Natural killer cell (primary cell): ENCODE measurements around the gene TMEM273. TPM values are rescaled to one million over a fixed set of nuclear protein-coding genes. Genes with fewer than 3 reads are reported as not detected.

Experiments
- ATAC-seq, 3 donors: fragments of 150-1000 bp in 2 of 3; fragments of 200-7000 bp in 1 of 3; cut with Tn5 transposase; 1 replicate in 1 of 3; 2 replicates in 2 of 3; pipeline ENCODE4 v1.10.0; 2021; ENCODE audit warnings: mild to moderate bottlenecking in 2 of 3, moderate library complexity in 2 of 3
- DNase-seq, 2 donors: peaks; one replicate each; pipeline versions ENCODE4 v3.0.0 to v3.0.0-alpha.2; 2013 to 2021; ENCODE audit warnings: mixed read lengths in 1 of 2
- H3K27ac ChIP-seq: one replicate; pipeline ENCODE4 v1.5.1; 2013; ENCODE audit warnings: mild to moderate bottlenecking, low read length
- H3K27me3 ChIP-seq: one replicate; pipeline ENCODE4 v1.6.1; 2013; ENCODE audit warnings: low read length; ENCODE audit not compliant: control insufficient read depth, insufficient read depth
- H3K36me3 ChIP-seq: one replicate; pipeline ENCODE4 v1.6.1; 2013; ENCODE audit warnings: low read length; ENCODE audit not compliant: control insufficient read depth, insufficient read depth
- H3K4me1 ChIP-seq: one replicate; pipeline ENCODE4 v1.6.1; 2013; ENCODE audit warnings: low read length; ENCODE audit not compliant: control insufficient read depth, insufficient read depth
- H3K4me3 ChIP-seq: one replicate; pipeline ENCODE4 v1.5.1; 2013; ENCODE audit warnings: low read length
- H3K9me3 ChIP-seq: one replicate; pipeline ENCODE4 v1.6.1; 2013; ENCODE audit warnings: low read length; ENCODE audit not compliant: control insufficient read depth, insufficient read depth
- H3K27ac Mint-ChIP-seq, 2 donors: one replicate each; pipeline ENCODE4 v1.8.0; 2022; ENCODE audit warnings: mild to moderate bottlenecking in 2 of 2, mixed read lengths in 2 of 2, moderate library complexity in 1 of 2
- H3K27me3 Mint-ChIP-seq, 2 donors: one replicate each; pipeline ENCODE4 v1.8.0; 2022; ENCODE audit warnings: low read depth in 2 of 2, mixed read lengths in 2 of 2
- H3K36me3 Mint-ChIP-seq: one replicate; pipeline ENCODE4 v1.8.0; 2022; ENCODE audit warnings: mixed read lengths
- H3K4me1 Mint-ChIP-seq, 2 donors: one replicate each; pipeline ENCODE4 v1.8.0; 2022; ENCODE audit warnings: mixed read lengths in 2 of 2
- H3K4me3 Mint-ChIP-seq: one replicate; pipeline ENCODE4 v1.8.0; 2022; ENCODE audit warnings: mild to moderate bottlenecking, moderate library complexity, mixed read lengths
- H3K9me3 Mint-ChIP-seq, 2 donors: one replicate each; pipeline ENCODE4 v1.8.0; 2022; ENCODE audit warnings: mixed read lengths in 2 of 2
- WGBS: methylation state at CpG from one replicate; pipeline ENCODE4 v1.1.7; 2013; ENCODE audit warnings: missing lambda C conversion rate; ENCODE audit not compliant: insufficient coverage; 5-methylcytosine and 5-hydroxymethylcytosine counted together
- intact Hi-C: fragments of 100-400 bp; cut with micrococcal nuclease; formaldehyde crosslinking; loops from one replicate; pipeline ENCODE4 v1.14.2; 2022
- total RNA-seq, 4 donors: library from RNA; stranded (reverse); fragments of 120-200 nt in 1 of 4; gene quantifications; one replicate each; pipeline versions ENCODE4 v1.2.3 to v1.2.4, GENCODE V29; 2013 to 2022
- TF ChIP-seq, protein P1 (sequence below): fragments of 200-600 bp; IDR thresholded peaks from one replicate; pipeline ENCODE4 v1.8.0; 2022; ENCODE audit warnings: antibody characterized with exemption

TMEM273 gene
- total RNA-seq, 3 donors from 2014 or later (not counting 1 experiment from before 2014, with no cell fraction given) = 11.6 to 46.3 (median 29.4) TPM

- peak; percentile 38 to 52 for DNase-seq
Observed at GRCh38 chr10:49164559-49165188, 23.5 kb downstream of the TMEM273 start.

DNA sequence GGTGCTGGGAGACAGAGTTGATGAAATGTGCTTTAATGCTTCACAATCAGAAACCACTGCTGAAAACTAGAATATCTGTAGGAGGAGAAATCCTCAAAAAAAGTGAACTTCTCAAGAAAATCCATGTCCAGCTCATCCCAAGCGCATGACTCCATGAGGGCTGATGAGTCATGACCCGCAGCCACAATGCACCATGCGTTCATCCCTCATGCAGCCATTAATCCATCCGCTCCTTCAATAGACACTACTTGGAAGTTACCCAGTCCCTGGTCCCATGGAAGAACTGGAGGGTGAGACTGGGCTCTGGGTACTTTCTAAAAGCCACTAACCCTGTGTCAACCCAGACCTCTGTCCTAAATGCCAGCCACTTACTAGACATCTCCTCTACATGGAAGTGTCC lies 24.4 kb downstream of the TMEM273 start:
- intact Hi-C loops = loop anchor here (1.0 to 10.0 kb wide), 2 partner anchors 182 to 509 kb away; no protein-coding TSS in a partner anchor
- 100% methylated on average over 4 of the region's 4 CpGs for WGBS
- TF ChIP-seq, protein P1, sequence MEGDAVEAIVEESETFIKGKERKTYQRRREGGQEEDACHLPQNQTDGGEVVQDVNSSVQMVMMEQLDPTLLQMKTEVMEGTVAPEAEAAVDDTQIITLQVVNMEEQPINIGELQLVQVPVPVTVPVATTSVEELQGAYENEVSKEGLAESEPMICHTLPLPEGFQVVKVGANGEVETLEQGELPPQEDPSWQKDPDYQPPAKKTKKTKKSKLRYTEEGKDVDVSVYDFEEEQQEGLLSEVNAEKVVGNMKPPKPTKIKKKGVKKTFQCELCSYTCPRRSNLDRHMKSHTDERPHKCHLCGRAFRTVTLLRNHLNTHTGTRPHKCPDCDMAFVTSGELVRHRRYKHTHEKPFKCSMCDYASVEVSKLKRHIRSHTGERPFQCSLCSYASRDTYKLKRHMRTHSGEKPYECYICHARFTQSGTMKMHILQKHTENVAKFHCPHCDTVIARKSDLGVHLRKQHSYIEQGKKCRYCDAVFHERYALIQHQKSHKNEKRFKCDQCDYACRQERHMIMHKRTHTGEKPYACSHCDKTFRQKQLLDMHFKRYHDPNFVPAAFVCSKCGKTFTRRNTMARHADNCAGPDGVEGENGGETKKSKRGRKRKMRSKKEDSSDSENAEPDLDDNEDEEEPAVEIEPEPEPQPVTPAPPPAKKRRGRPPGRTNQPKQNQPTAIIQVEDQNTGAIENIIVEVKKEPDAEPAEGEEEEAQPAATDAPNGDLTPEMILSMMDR = no peak
- H3K27ac ChIP-seq = no peak overlapping the region
- H3K36me3 ChIP-seq = peaks cover 15% of the 10 kb centered on the region
- Mint-ChIP-seq H3K9me3 (no peaks in the 10 kb centered on the region), H3K4me1 (peaks cover 14 to 15% of the 10 kb centered on the region in 2 donors), H3K4me3 (no peak overlapping the region), H3K36me3 (peaks cover 7% of the 10 kb centered on the region), H3K27ac (peak overlapping the region in 1 of 2 donors; percentile 16), H3K27me3 (peaks cover 0 to 4% of the 10 kb centered on the region in 2 donors)
- DNase-seq (no peak), ATAC-seq (no peak)
- H3K4me3 ChIP-seq = no peak overlapping the region
- H3K9me3 ChIP-seq = no peaks in the 10 kb centered on the region
- peaks cover 3% of the 10 kb centered on the region for H3K4me1 ChIP-seq
- no peaks in the 10 kb centered on the region for H3K27me3 ChIP-seq

More at GRCh38 chr10:49164559-49165188, 23.5 kb downstream of the TMEM273 start:
- peaks cover 7% of the 10 kb centered on the region for H3K4me1 ChIP-seq
- TF ChIP-seq, protein P1 = peak; percentile 71
- H3K27me3 Mint-ChIP-seq = peaks cover 0 to 4% of the 10 kb centered on the region in 2 donors
- peak; percentile 74 to 97 (median 95) for ATAC-seq
- 48% methylated on average over 9 of the region's 9 CpGs for WGBS
- H3K36me3 Mint-ChIP-seq = peaks cover 7% of the 10 kb centered on the region
- peaks cover 15% of the 10 kb centered on the region for H3K36me3 ChIP-seq
- intact Hi-C loops = loop anchor here (1.0 to 10.0 kb wide), 2 partner anchors 183 to 510 kb away; no protein-coding TSS in a partner anchor
- H3K27me3 ChIP-seq = no peaks in the 10 kb centered on the region
- peak overlapping the region in 1 of 2 donors; percentile 16 for H3K27ac Mint-ChIP-seq
- no peak overlapping the region for H3K27ac ChIP-seq
- no peak overlapping the region for H3K4me3 ChIP-seq
- no peaks in the 10 kb centered on the region for H3K9me3 ChIP-seq
- H3K9me3 Mint-ChIP-seq = no peaks in the 10 kb centered on the region
- peaks cover 14 to 15% of the 10 kb centered on the region in 2 donors for H3K4me1 Mint-ChIP-seq
- no peak overlapping the region for H3K4me3 Mint-ChIP-seq

DNA sequence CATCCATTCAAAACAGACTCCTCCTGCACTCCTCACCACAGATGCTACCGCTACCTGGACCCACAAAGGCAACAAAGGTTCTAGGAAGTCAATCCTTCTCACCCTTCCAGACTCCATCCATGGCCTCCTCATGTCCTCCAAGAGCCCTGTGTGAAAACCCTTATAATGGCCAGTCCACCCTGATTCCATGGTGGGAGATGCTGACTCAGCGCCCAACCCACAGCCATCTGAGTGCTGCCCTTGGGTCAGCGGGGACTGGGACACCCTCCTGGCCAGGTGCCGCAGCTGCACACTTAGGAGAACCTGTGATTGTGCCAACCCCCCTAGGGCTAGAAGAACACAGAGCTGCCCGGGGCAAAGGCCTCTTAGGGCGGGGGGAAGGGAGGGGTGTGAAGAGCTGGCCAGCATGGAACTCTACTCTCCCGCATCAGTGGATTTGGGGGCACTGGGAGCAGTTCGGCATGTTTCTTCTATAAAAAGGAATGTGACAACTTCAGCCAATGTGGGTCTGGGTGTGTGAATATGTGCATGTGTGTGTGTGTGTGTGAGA lies 25.4 kb downstream of the TMEM273 start:
- DNase-seq (no peak), ATAC-seq (no peak)
- intact Hi-C loops = loop anchor here (10.0 kb wide), 1 partner anchor 508 kb away; no protein-coding TSS in a partner anchor
- Mint-ChIP-seq H3K36me3 (peaks cover 7% of the 10 kb centered on the region), H3K9me3 (no peaks in the 10 kb centered on the region), H3K4me1 (peaks cover 12 to 16% of the 10 kb centered on the region in 2 donors), H3K27ac (no peak overlapping the region), H3K4me3 (no peak overlapping the region), H3K27me3 (peaks cover 0 to 4% of the 10 kb centered on the region in 2 donors)
- WGBS = 85% methylated on average over 8 of the region's 8 CpGs
- TF ChIP-seq, protein P1 = no peak
- Histone ChIP-seq H3K4me1 (peaks cover 3% of the 10 kb centered on the region), H3K9me3 (no peaks in the 10 kb centered on the region), H3K4me3 (no peak overlapping the region), H3K36me3 (peaks cover 14% of the 10 kb centered on the region), H3K27ac (no peak overlapping the region), H3K27me3 (no peaks in the 10 kb centered on the region)
